ENCODE data around the gene ZDHHC12. TPM values are rescaled to one million over a fixed set of nuclear protein-coding genes. Genes with fewer than 3 reads are reported as not detected.

Gene ZDHHC12
- total and polyA plus RNA-seq, 10 of the 15 experiments (the other 5 are each of a cell fraction or from before 2014, with no cell fraction given), result 0.95 to 146 (median 49.9) TPM

DNA sequence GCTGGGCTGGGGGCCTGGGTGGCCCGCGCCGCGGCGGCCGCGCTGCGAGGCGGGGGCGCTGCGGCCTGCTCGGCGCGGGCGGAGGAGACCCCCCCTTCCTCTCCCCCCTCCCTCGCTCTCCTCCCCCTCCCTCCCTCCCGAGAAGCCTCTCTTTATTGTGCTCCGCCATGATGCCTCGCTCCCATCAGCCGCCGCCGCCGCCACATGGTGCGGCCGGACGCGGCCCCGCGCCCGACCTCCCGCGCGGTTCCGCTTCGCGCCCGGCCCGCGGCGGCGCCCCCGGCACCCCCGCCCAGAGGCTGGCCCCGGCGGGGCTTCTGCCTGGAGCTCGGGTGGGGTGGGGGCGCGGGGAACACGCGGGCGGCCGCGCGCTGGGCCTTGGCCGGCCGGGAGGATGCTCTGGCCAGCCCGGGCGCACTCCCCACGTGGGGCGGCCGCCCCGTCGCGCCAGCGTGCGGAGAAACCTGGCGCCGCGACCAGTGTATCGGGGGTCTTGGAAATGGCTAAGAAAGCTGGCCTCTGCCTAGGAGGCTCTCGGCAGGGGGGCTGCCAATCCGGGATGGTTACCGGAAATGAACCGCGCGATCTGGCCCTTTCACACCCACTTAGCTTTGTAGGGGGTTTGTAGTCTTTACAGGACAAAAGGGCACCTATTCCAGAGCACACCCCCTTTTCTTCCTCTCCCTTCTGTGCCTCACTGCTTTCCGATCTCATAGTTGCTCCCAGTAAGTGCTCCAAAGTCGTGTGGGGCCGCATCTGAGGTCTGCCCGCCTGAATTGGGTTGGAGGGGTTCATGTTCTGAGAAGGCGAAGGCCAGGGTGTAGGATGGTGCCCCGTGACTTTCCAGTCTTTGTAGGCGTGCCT is 33.9 kb downstream of the ZDHHC12 start:
- peak overlapping the region; percentile 100 for H3K4me3 ChIP-seq
- peak overlapping the region; percentile 68 for H3K4me2 ChIP-seq (ENCODE audit: control insufficient read depth, insufficient read depth)
- no peaks in the 10 kb centered on the region for H3K27me3 ChIP-seq (replicated peaks in 1 of 2; ENCODE audit: control insufficient read depth in 2 of 2, insufficient read depth in 2 of 2, low read length in 1 of 2)
- DNase-seq (ENCODE audit: low read depth, low spot score), result no peak
- no TSS peak for BruUV-seq (replicated peaks)
- 1% methylated on average over 54 of the region's 83 CpGs for WGBS (ENCODE audit: insufficient coverage, insufficient replicate concordance, low lambda C conversion rate, missing lambda C conversion rate)
- FAIRE-seq, result no peak
- POLR2A ChIA-PET, result interaction anchor here (0.6 to 2.1 kb wide), 4 partner anchors 10 to 1298 kb away, joined by 3 to 7 read pairs (median 3); partner anchors contain the start of genes ENDOG and ZDHHC12
- H3K36me3 ChIP-seq (ENCODE audit: control insufficient read depth in 2 of 2, insufficient read depth in 2 of 2, low read length in 1 of 2), result peaks cover 2 to 17% of the 10 kb centered on the region in 2 experiments
- H3K4me1 ChIP-seq (ENCODE audit: control insufficient read depth, insufficient read depth, low read length), result peaks cover 12% of the 10 kb centered on the region; the same call in 1 of the 2 replicates
- H4K20me1 ChIP-seq (ENCODE audit: control insufficient read depth, insufficient read depth), result peaks cover 3% of the 10 kb centered on the region; the same call in 1 of the 2 replicates
- H3K27ac ChIP-seq (ENCODE audit: control insufficient read depth, insufficient read depth), result peak overlapping the region; percentile 65
- H3K9ac ChIP-seq (ENCODE audit: control insufficient read depth, insufficient read depth, low read length), result peak overlapping the region; percentile 74
- H3K9me3 ChIP-seq (replicated peaks; ENCODE audit: control insufficient read depth, insufficient read depth, low read length), result no peaks in the 10 kb centered on the region
- peaks cover 82% of the 10 kb centered on the region for H3K79me2 ChIP-seq (ENCODE audit: control insufficient read depth, insufficient read depth, low read length)
- SMC1A ChIA-PET (ENCODE audit: uncharacterized antibody, unreplicated experiment), result interaction anchor here (1.0 kb wide), 1 partner anchor 44 kb away, joined by 3 read pairs; no protein-coding TSS in a partner anchor
- RAD21 ChIA-PET (ENCODE audit: unreplicated experiment), result interaction anchor here (1.0 kb wide), 1 partner anchor 46 kb away, joined by 3 read pairs; no protein-coding TSS in a partner anchor
- CTCF ChIA-PET, result interaction anchor here (2.0 to 2.5 kb wide), 2 partner anchors 10 to 12 kb away, joined by 6 to 9 read pairs; partner anchors contain the start of gene PKN3
- no peak for ATAC-seq
- H2AFZ ChIP-seq (ENCODE audit: control insufficient read depth, low read depth, low read length), result no peak overlapping the region
- in situ Hi-C loops (cut with MboI) (no loop called here), intact Hi-C loops (cut with micrococcal nuclease; ENCODE audit: unreplicated experiment) (loop anchor here (10.0 kb wide), 1 partner anchor 135 kb away; the partner anchor contains the start of gene SPTAN1)
- TF ChIP-seq, protein P1, sequence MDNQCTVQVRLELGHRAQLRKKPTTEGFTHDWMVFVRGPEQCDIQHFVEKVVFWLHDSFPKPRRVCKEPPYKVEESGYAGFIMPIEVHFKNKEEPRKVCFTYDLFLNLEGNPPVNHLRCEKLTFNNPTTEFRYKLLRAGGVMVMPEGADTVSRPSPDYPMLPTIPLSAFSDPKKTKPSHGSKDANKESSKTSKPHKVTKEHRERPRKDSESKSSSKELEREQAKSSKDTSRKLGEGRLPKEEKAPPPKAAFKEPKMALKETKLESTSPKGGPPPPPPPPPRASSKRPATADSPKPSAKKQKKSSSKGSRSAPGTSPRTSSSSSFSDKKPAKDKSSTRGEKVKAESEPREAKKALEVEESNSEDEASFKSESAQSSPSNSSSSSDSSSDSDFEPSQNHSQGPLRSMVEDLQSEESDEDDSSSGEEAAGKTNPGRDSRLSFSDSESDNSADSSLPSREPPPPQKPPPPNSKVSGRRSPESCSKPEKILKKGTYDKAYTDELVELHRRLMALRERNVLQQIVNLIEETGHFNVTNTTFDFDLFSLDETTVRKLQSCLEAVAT (IDR thresholded peaks at IDR 0.05), result peak; percentile 53
- TF ChIP-seq, protein P2, sequence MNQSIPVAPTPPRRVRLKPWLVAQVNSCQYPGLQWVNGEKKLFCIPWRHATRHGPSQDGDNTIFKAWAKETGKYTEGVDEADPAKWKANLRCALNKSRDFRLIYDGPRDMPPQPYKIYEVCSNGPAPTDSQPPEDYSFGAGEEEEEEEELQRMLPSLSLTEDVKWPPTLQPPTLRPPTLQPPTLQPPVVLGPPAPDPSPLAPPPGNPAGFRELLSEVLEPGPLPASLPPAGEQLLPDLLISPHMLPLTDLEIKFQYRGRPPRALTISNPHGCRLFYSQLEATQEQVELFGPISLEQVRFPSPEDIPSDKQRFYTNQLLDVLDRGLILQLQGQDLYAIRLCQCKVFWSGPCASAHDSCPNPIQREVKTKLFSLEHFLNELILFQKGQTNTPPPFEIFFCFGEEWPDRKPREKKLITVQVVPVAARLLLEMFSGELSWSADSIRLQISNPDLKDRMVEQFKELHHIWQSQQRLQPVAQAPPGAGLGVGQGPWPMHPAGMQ (IDR thresholded peaks at IDR 0.05; ENCODE audit: borderline replicate concordance), result no peak
- TF ChIP-seq RFX5 (IDR thresholded peaks at IDR 0.05; ENCODE audit: low read depth, low read length) (no peak), NR2F1 (conservative IDR thresholded peaks at IDR 0.05) (0 out of 2 replicates have a peak, but pooled peaks have one; percentile 17), SP1 (IDR thresholded peaks at IDR 0.05; ENCODE audit: low read depth, low read length) (no peak), IKZF1 (conservative IDR thresholded peaks at IDR 0.05) (peak; percentile 48), ZNF217 (IDR thresholded peaks at IDR 0.05) (no peak), POLR2AphosphoS5 (IDR thresholded peaks at IDR 0.05; ENCODE audit: low read length) (peak; percentile 51; the same call in 1 of the 2 replicates), TAF1 (IDR thresholded peaks at IDR 0.05; ENCODE audit: borderline replicate concordance, low read depth, low read length) (0 out of 2 replicates have a peak, but pooled peaks have one; percentile 35), SREBF1 (IDR thresholded peaks at IDR 0.05; ENCODE audit: low read length) (no peak), CREM (IDR thresholded peaks at IDR 0.05; ENCODE audit: low read depth) (peak; percentile 19; the same call in 1 of the 2 replicates), BACH1 (IDR thresholded peaks at IDR 0.05; ENCODE audit: borderline replicate concordance) (peak; percentile 50; the same call in 1 of the 2 replicates), SIN3A (IDR thresholded peaks at IDR 0.05; ENCODE audit: low read depth, low read length) (0 out of 2 replicates have a peak, but pooled peaks have one; percentile 36), LARP7 (IDR thresholded peaks at IDR 0.05) (peak; percentile 62), GATAD2B (conservative IDR thresholded peaks at IDR 0.05; ENCODE audit: low read depth) (peak; percentile 62)
- TF ChIP-seq, protein P3, sequence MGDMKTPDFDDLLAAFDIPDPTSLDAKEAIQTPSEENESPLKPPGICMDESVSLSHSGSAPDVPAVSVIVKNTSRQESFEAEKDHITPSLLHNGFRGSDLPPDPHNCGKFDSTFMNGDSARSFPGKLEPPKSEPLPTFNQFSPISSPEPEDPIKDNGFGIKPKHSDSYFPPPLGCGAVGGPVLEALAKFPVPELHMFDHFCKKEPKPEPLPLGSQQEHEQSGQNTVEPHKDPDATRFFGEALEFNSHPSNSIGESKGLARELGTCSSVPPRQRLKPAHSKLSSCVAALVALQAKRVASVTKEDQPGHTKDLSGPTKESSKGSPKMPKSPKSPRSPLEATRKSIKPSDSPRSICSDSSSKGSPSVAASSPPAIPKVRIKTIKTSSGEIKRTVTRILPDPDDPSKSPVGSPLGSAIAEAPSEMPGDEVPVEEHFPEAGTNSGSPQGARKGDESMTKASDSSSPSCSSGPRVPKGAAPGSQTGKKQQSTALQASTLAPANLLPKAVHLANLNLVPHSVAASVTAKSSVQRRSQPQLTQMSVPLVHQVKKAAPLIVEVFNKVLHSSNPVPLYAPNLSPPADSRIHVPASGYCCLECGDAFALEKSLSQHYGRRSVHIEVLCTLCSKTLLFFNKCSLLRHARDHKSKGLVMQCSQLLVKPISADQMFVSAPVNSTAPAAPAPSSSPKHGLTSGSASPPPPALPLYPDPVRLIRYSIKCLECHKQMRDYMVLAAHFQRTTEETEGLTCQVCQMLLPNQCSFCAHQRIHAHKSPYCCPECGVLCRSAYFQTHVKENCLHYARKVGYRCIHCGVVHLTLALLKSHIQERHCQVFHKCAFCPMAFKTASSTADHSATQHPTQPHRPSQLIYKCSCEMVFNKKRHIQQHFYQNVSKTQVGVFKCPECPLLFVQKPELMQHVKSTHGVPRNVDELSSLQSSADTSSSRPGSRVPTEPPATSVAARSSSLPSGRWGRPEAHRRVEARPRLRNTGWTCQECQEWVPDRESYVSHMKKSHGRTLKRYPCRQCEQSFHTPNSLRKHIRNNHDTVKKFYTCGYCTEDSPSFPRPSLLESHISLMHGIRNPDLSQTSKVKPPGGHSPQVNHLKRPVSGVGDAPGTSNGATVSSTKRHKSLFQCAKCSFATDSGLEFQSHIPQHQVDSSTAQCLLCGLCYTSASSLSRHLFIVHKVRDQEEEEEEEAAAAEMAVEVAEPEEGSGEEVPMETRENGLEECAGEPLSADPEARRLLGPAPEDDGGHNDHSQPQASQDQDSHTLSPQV (IDR thresholded peaks at IDR 0.05), result 0 out of 2 replicates have a peak, but pooled peaks have one; percentile 29
